ENCODE measurements around the gene TNFSF8. TPM values are rescaled to one million over a fixed set of nuclear protein-coding genes. Genes with fewer than 3 reads are reported as not detected.

TNFSF8 gene
- total RNA-seq, 3 donors from 2014 or later, result 1.0 to 1.3 (median 1.0) TPM

DNA sequence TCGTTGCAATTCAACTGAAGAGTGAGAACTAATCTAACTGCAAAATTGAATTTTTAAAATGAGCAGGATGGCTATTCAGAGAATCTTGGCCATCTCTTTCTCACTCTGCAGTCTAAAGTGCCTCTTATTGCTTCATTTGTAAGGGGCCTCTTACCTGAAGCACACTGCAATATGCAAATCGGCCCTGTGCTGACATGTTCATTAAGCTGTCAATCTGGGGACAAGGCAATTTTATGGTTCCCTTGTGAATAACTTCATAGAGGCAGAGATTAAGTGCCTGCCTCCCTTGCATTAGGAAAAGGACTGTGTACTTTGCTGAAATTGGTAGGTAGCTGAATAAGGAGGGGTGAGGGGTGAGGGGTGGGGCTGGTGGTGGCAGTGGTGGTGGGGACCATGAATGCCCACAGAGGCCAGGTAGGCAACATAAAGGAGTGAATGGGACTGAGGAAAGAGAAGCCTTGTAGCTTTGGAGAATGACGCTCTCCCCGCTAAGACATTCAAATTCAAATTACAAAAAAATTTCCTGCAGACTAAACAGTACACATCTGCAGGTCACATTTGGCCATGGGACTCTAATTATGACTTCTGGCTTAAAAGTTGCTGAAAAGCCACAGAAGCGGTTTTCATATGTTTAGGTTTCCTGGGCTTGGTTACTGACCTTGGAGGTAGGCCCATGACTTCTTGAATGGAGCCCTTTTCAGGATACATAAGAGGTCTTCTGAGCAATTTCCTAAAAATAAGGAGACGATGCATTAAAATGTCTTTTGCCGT, 25.0 kb downstream of the TNFSF8 start:
- H3K4me1 ChIP-seq (ENCODE audit: low read depth), result peaks cover 2% of the 10 kb centered on the region
- H3K4me3 ChIP-seq, result no peak overlapping the region
- DNase-seq, result no peak
- intact Hi-C loops (cut with DNase I, micrococcal nuclease), result no loop called here
- ATAC-seq, result no peak
- no peaks in the 10 kb centered on the region for H3K9me3 ChIP-seq
- no peaks in the 10 kb centered on the region for H3K36me3 ChIP-seq (ENCODE audit: low read depth)
- TF ChIP-seq, protein P1, sequence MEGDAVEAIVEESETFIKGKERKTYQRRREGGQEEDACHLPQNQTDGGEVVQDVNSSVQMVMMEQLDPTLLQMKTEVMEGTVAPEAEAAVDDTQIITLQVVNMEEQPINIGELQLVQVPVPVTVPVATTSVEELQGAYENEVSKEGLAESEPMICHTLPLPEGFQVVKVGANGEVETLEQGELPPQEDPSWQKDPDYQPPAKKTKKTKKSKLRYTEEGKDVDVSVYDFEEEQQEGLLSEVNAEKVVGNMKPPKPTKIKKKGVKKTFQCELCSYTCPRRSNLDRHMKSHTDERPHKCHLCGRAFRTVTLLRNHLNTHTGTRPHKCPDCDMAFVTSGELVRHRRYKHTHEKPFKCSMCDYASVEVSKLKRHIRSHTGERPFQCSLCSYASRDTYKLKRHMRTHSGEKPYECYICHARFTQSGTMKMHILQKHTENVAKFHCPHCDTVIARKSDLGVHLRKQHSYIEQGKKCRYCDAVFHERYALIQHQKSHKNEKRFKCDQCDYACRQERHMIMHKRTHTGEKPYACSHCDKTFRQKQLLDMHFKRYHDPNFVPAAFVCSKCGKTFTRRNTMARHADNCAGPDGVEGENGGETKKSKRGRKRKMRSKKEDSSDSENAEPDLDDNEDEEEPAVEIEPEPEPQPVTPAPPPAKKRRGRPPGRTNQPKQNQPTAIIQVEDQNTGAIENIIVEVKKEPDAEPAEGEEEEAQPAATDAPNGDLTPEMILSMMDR (IDR thresholded peaks at IDR 0.05), result no peak

DNA sequence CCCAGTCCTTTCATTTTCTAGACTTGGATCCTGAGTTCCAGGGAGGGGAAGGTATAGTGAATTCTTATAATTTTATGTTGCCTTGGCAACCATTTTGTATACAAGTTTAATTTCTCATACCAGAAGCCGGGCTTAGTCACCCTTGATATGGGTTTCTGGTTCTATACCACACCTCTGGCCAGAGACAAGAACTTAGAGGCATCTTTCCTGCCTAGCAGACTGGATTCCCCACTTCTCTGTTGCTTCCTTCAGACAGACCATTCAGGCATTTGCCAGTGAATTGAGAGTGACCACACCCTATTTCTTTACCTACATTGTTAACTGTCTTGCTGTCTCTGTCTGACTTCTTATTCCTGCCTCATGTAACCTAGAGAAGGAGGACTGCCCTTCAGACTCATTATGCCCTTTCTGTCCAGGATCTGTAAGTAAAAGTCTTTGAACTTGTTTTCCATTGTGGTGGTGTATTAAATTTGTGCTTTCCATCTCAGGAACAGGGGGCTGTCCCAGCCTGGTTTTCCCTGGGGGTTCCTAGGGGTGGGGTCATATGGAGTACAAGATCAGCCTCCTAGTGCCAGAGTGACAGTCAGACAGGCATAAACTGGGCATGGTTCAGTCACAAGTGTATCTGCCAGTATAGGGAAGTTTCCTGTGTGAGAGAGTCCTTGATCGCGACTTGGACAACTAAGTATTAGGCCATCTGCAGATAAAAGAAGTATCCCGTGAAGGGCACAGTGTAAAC, 27.4 kb downstream of the TNFSF8 start:
- no peak for DNase-seq
- Histone ChIP-seq H3K4me3 (no peak overlapping the region), H3K4me1 (ENCODE audit: low read depth) (peaks cover 2% of the 10 kb centered on the region), H3K36me3 (ENCODE audit: low read depth) (no peaks in the 10 kb centered on the region), H3K9me3 (no peaks in the 10 kb centered on the region)
- intact Hi-C loops (cut with DNase I, micrococcal nuclease), result no loop called here
- ATAC-seq, result peak; percentile 37
- TF ChIP-seq, protein P1 (IDR thresholded peaks at IDR 0.05), result no peak

DNA sequence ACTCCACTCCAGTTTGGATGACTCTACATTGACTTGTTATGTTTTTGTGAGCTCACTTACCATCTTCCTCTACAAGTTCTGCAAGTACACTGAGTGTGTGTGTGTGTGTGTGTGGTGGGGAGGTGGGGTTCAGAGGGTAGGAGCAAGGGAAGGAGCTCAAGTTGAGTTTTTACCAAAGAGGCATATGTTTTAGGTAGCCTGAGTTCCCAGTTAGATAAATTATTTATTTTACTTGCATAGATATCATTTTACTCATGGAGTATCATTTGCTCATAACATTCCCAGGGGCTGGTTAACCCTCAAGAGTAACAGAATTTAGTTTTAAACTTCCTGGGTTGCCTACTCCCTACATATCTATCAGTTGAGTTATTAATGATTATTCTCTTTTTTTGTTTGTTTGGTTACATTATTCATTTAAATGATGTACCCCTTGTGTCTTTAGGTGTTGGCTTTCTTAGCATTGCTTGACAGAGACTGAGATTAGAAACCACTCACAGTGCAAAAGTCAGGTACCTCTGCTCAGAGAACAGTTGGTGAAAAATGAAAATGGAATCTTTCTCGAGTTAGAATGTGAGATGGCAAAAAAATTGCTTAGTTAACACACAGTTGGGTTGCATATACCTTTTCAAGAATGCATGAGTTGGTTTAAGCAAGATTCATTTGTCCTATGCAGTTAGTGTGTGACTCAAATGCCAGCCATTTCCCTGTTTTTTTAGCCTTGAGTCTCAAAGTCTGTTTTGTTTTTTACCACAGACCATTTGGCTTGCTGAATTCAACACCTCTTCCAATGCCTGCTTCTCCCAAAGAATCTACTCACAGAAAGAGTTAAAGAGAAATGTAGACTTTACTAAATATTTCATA, 29.2 kb downstream of the TNFSF8 start:
- ATAC-seq (no peak), DNase-seq (no peak)
- Histone ChIP-seq H3K4me3 (no peak overlapping the region), H3K9me3 (no peaks in the 10 kb centered on the region), H3K36me3 (ENCODE audit: low read depth) (no peaks in the 10 kb centered on the region), H3K4me1 (ENCODE audit: low read depth) (peaks cover 2% of the 10 kb centered on the region)
- TF ChIP-seq, protein P1 (IDR thresholded peaks at IDR 0.05), result no peak
- intact Hi-C loops (cut with DNase I, micrococcal nuclease), result no loop called here

DNA sequence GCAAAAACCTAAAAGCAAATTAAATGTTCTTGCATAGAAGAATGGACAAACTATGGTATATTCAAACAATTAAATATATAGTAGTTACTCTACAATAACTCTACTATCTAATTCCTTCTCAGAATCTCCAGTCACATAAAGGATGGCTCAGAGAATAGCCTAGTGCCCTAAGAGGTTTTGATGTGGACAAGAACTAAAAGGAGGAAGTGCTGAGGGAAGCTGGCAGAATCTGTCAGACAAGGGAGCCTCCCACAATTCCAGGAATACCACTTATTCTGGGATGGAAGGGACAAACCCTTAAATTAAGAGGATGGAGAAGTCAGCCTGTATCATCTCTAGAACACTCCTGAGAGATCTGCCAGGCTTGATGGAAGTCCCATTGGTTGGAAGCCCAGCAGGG, 30.4 kb downstream of the TNFSF8 start:
- intact Hi-C loops (cut with DNase I, micrococcal nuclease), result no loop called here
- ATAC-seq, result no peak

DNA sequence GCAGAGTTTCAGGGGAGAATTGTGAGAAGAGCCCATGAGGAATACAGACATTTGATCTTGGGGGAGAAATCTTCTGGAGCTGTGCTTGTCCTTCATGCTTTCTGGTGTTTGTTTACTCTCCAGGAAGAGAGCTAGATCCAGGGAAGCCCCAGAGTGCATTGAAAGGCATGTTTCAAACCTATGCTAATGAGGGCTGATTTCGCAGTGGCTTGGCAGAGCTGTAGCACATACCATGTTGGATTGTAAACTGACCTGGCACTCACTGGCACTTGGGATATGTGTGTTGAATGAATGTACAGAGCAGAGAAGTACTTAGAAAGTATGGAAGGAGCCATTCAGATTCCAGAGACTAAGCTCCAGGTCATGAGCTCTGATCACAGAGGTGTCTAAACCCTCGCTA, 30.9 kb downstream of the TNFSF8 start:
- intact Hi-C loops (cut with DNase I, micrococcal nuclease), result no loop called here
- no peak for DNase-seq
- TF ChIP-seq, protein P1 (IDR thresholded peaks at IDR 0.05), result no peak
- Histone ChIP-seq H3K4me3 (no peak overlapping the region), H3K36me3 (ENCODE audit: low read depth) (no peaks in the 10 kb centered on the region), H3K4me1 (ENCODE audit: low read depth) (peaks cover 2% of the 10 kb centered on the region), H3K9me3 (no peaks in the 10 kb centered on the region)
- ATAC-seq, result no peak

More for the DNA sequence above, 30.4 kb downstream of the TNFSF8 start:
- Histone ChIP-seq H3K36me3 (ENCODE audit: low read depth) (no peaks in the 10 kb centered on the region), H3K9me3 (no peaks in the 10 kb centered on the region), H3K4me3 (no peak overlapping the region), H3K4me1 (ENCODE audit: low read depth) (peaks cover 2% of the 10 kb centered on the region)
- TF ChIP-seq, protein P1 (IDR thresholded peaks at IDR 0.05), result no peak
- DNase-seq, result no peak
